Transverse colon (tissue), 4 donors: Measurements from ENCODE around the gene KLHL21. TPM values are rescaled to one million over a fixed set of nuclear protein-coding genes. Genes with fewer than 3 reads are reported as not detected.

Experiments
- DNase-seq: peaks from one replicate; pipeline ENCODE4 v3.0.0-alpha.2; 2019
- H3K27ac ChIP-seq, 4 donors: fragments of 200-600 bp; sonication (generic); 2 replicates each; pipeline ENCODE4 v1.5.1; 2016 to 2018; ENCODE audit warnings: inconsistent platforms in 4 of 4
- H3K27me3 ChIP-seq: fragments of 200-600 bp; sonication (generic); 2 replicates; pipeline ENCODE4 v1.5.1; 2017; ENCODE audit warnings: inconsistent platforms
- H3K36me3 ChIP-seq, 4 donors: fragments of 200-600 bp; sonication (generic); 2 replicates each; pipeline ENCODE4 v1.5.1; 2017 to 2019; ENCODE audit warnings: inconsistent platforms in 4 of 4
- H3K4me1 ChIP-seq, 4 donors: fragments of 200-600 bp; sonication (generic); 2 replicates each; pipeline ENCODE4 v1.5.1; 2017 to 2020; ENCODE audit warnings: inconsistent platforms in 4 of 4
- H3K4me3 ChIP-seq, 4 donors: fragments of 200-600 bp; sonication (generic); 1 replicate in 1 of 4; 2 replicates in 3 of 4; pipeline versions ENCODE4 v1.5.1 to v1.6.1; 2017 to 2019; ENCODE audit warnings: inconsistent platforms in 4 of 4
- H3K9me3 ChIP-seq, 2 donors: fragments of 200-600 bp; sonication (generic); 2 replicates each; pipeline ENCODE4 v1.5.1; 2017 to 2019; ENCODE audit warnings: inconsistent platforms in 2 of 2
- CTCF ChIP-seq, 5 experiments: fragments of 200-600 bp in 3 of 5; fragments of 450-650 bp in 2 of 5; sonication (generic) in 3 of 5; IDR thresholded peaks; 1 replicate in 2 of 5; 2 replicates in 3 of 5; pipeline ENCODE4 v1.5.1; 2016 to 2017; ENCODE audit warnings: antibody characterized with exemption in 5 of 5, inconsistent platforms in 3 of 5, mild to moderate bottlenecking in 2 of 5, moderate library complexity in 1 of 5
- EP300 ChIP-seq: sonication (generic); formaldehyde crosslinking; IDR thresholded peaks from one replicate; pipeline ENCODE4 v1.6.1; 2017; ENCODE audit warnings: antibody characterized with exemption, low read depth
- POLR2A ChIP-seq: fragments of 450-650 bp; IDR thresholded peaks from one replicate; pipeline ENCODE4 v1.6.1; 2016; ENCODE audit warnings: antibody characterized with exemption, mild to moderate bottlenecking, moderate library complexity
- POLR2AphosphoS5 ChIP-seq, 3 donors: sonication (generic); formaldehyde crosslinking; IDR thresholded peaks; one replicate each; pipeline ENCODE4 v1.6.1; 2016; ENCODE audit warnings: antibody characterized with exemption in 3 of 3
- whole genome bisulfite sequencing, 2 donors: methylation state at CpG; one replicate each; pipeline ENCODE4 v1.1.5; 2018; ENCODE audit warnings: low coverage in 1 of 2; 5-methylcytosine and 5-hydroxymethylcytosine counted together
- in situ Hi-C, 4 donors: fragments of 200-750 bp; cut with MboI; loops; one replicate each; pipeline versions ENCODE4 v1.15.0 to v1.15.1; 2017; ENCODE audit warnings: low sequenced_read_pairs in 3 of 4, low pct_ligation_motif_present in 1 of 4, low pct_unique_long_range_greater_than_20kb in 1 of 4
- intact Hi-C: fragments of 100-400 bp; cut with DNase I; formaldehyde crosslinking; loops from one replicate; pipeline ENCODE4 v1.15.1; 2023; ENCODE audit warnings: low total_unique reads
- total RNA-seq, 4 donors: library from RNA; depleted of rRNA; stranded (reverse); fragments of >200 nt; gene quantifications; one replicate each; pipeline ENCODE4 v1.1.0, GENCODE V29; 2016

KLHL21 gene
- total RNA-seq, 4 donors from 2014 or later, result 23.6 to 67.7 (median 36.1) TPM

- no peaks in the 10 kb centered on the region for H3K27me3 ChIP-seq
- H3K36me3 ChIP-seq, result peaks cover 0 to 40% (median 6%) of the 10 kb centered on the region in 4 donors
- TF ChIP-seq EP300, result no peak
- TF ChIP-seq POLR2A, result no peak
- no peak for TF ChIP-seq CTCF (IDR thresholded peaks at IDR 0.05)
- TF ChIP-seq POLR2AphosphoS5 (IDR thresholded peaks at IDR 0.05), result no peak
- no peak for DNase-seq
- in situ Hi-C loops (loop anchor here in 3 of 4 donors (25.0 kb wide), 1 partner anchor 146 kb away; the partner anchor contains the start of gene PLEKHG5 (in 3 of the 3)), intact Hi-C loops (no loop called here)
- WGBS, 2 donors, result 90% methylated on average over 30 of the region's 30 CpGs; no CpG with 5 or more reads in 1 of the 2 donors
- no peak overlapping the region for H3K4me3 ChIP-seq
- H3K27ac ChIP-seq, result no peak overlapping the region
- no peaks in the 10 kb centered on the region for H3K4me1 ChIP-seq
- H3K9me3 ChIP-seq, result no peaks in the 10 kb centered on the region
These were observed 30.2 kb upstream of the KLHL21 start for GRCh38 chr1:6632588-6633514.

GRCh38 chr1:6631058-6631457 lies 28.4 kb upstream of the KLHL21 start:
- in situ Hi-C loops, result loop anchor here in 3 of 4 donors (25.0 kb wide), 1 partner anchor 144 kb away; the partner anchor contains the start of gene PLEKHG5 (in 3 of the 3)
- 95 to 100% methylated on average over 1 to 8 of the region's 8 CpGs for WGBS, 2 donors
- DNase-seq, result no peak

GRCh38 chr1:6630027-6630426 lies 27.4 kb upstream of the KLHL21 start:
- TF ChIP-seq POLR2A, result no peak
- TF ChIP-seq EP300, result no peak
- TF ChIP-seq CTCF (IDR thresholded peaks at IDR 0.05), result no peak
- no peak for TF ChIP-seq POLR2AphosphoS5 (IDR thresholded peaks at IDR 0.05)
- in situ Hi-C loops, result loop anchor here in 3 of 4 donors (25.0 kb wide), 1 partner anchor 143 kb away; the partner anchor contains the start of gene PLEKHG5 (in 3 of the 3)
- H3K27ac ChIP-seq, result no peak overlapping the region
- no peaks in the 10 kb centered on the region for H3K9me3 ChIP-seq
- intact Hi-C loops, result no loop called here
- DNase-seq, result no peak
- H3K36me3 ChIP-seq, result peaks cover 0 to 23% (median 6%) of the 10 kb centered on the region in 4 donors
- peaks cover 7 to 15% (median 12%) of the 10 kb centered on the region in 4 donors for H3K4me1 ChIP-seq
- 95% methylated on average over 8 of the region's 8 CpGs; no CpG with 5 or more reads in 1 of the 2 donors for WGBS, 2 donors
- H3K4me3 ChIP-seq, result no peak overlapping the region
- no peaks in the 10 kb centered on the region for H3K27me3 ChIP-seq

More at GRCh38 chr1:6631058-6631457, 28.4 kb upstream of the KLHL21 start:
- H3K36me3 ChIP-seq, result peaks cover 0 to 28% (median 6%) of the 10 kb centered on the region in 4 donors
- TF ChIP-seq POLR2AphosphoS5 (IDR thresholded peaks at IDR 0.05) (no peak), CTCF (IDR thresholded peaks at IDR 0.05) (no peak), POLR2A (no peak), EP300 (no peak)
- peaks cover 4 to 11% (median 9%) of the 10 kb centered on the region in 4 donors for H3K4me1 ChIP-seq
- H3K27me3 ChIP-seq, result no peaks in the 10 kb centered on the region
- no peak overlapping the region for H3K4me3 ChIP-seq
- intact Hi-C loops, result no loop called here
- H3K27ac ChIP-seq, result no peak overlapping the region
- H3K9me3 ChIP-seq, result no peaks in the 10 kb centered on the region

GRCh38 chr1:6628971-6629479 lies 26.4 kb upstream of the KLHL21 start:
- WGBS, 2 donors, result 92 to 97% methylated on average over 8 to 12 of the region's 12 CpGs
- Histone ChIP-seq H3K4me1 (peaks cover 10 to 22% (median 17%) of the 10 kb centered on the region in 4 donors), H3K27me3 (no peaks in the 10 kb centered on the region), H3K36me3 (peaks cover 0 to 20% (median 6%) of the 10 kb centered on the region in 4 donors), H3K4me3 (no peak overlapping the region), H3K27ac (no peak overlapping the region), H3K9me3 (no peaks in the 10 kb centered on the region)
- in situ Hi-C loops (loop anchor here in 3 of 4 donors (10.0 to 25.0 kb wide), 2 partner anchors 54 to 142 kb away; partner anchors contain the start of genes PLEKHG5 (in 3 of the 3) and ZBTB48 (in 1 of the 3)), intact Hi-C loops (no loop called here)
- no peak for DNase-seq
- no peak for TF ChIP-seq CTCF (IDR thresholded peaks at IDR 0.05)
- no peak for TF ChIP-seq EP300
- TF ChIP-seq POLR2AphosphoS5 (IDR thresholded peaks at IDR 0.05), result no peak
- no peak for TF ChIP-seq POLR2A
